GM23338 (cell line): Measurements from ENCODE around the gene TSPAN4. TPM values are rescaled to one million over a fixed set of nuclear protein-coding genes. Genes with fewer than 3 reads are reported as not detected.

Experiments
- ATAC-seq: fragments of 200-7000 bp; cut with Tn5 transposase; 3 replicates; pipeline ENCODE4 v1.9.1; 2020
- DNase-seq: peaks from one replicate; pipeline ENCODE4 v3.0.0-alpha.2; 2015; ENCODE audit warnings: low spot score
- H2AFZ ChIP-seq: fragments of 200-600 bp; sonication (generic); 2 replicates; pipeline ENCODE4 v1.8.0; 2016; ENCODE audit warnings: antibody characterized with exemption, mild to moderate bottlenecking, moderate library complexity
- H3F3A ChIP-seq: fragments of 200-600 bp; sonication (generic); replicated peaks from 2 replicates; pipeline ENCODE4 v1.8.0; 2017; ENCODE audit warnings: antibody characterized with exemption, mixed run types, low read depth
- H3K27ac ChIP-seq: fragments of 200-600 bp; sonication (generic); 2 replicates; pipeline ENCODE4 v1.6.1; 2016; ENCODE audit warnings: low read depth
- H3K27me3 ChIP-seq: fragments of 200-600 bp; sonication (generic); 2 replicates; pipeline ENCODE4 v1.8.0; 2016; ENCODE audit warnings: mild to moderate bottlenecking, mixed run types, moderate library complexity; ENCODE audit not compliant: insufficient read depth
- H3K36me3 ChIP-seq: fragments of 200-600 bp; sonication (generic); 2 replicates; pipeline ENCODE4 v1.8.0; 2016; ENCODE audit warnings: mild to moderate bottlenecking; ENCODE audit not compliant: insufficient read depth
- H3K4me1 ChIP-seq: fragments of 200-600 bp; sonication (generic); 2 replicates; pipeline ENCODE4 v1.8.0; 2016; ENCODE audit warnings: mild to moderate bottlenecking, moderate library complexity; ENCODE audit not compliant: insufficient read depth
- H3K4me2 ChIP-seq: fragments of 200-600 bp; sonication (generic); 2 replicates; pipeline ENCODE4 v1.7.1; 2017; ENCODE audit warnings: mixed run types
- H3K4me3 ChIP-seq: fragments of 200-600 bp; sonication (generic); 2 replicates; pipeline ENCODE4 v1.6.1; 2016; ENCODE audit warnings: mixed run types
- H3K79me2 ChIP-seq: fragments of 200-600 bp; sonication (generic); replicated peaks from 2 replicates; pipeline ENCODE4 v1.8.0; 2017; ENCODE audit warnings: mild to moderate bottlenecking; ENCODE audit not compliant: insufficient read depth
- H3K9me2 ChIP-seq: fragments of 200-600 bp; sonication (generic); 2 replicates; pipeline ENCODE4 v1.8.0; 2017; ENCODE audit not compliant: insufficient read depth
- H4K20me1 ChIP-seq: fragments of 200-600 bp; sonication (generic); replicated peaks from 2 replicates; pipeline ENCODE4 v1.8.0; 2017; ENCODE audit warnings: mild to moderate bottlenecking; ENCODE audit not compliant: insufficient read depth
- H3K27ac Mint-ChIP-seq: 2 replicates; pipeline ENCODE4 v1.8.0; 2020; ENCODE audit warnings: inconsistent platforms, mild to moderate bottlenecking, moderate library complexity, mixed read lengths
- H3K27me3 Mint-ChIP-seq: 3 replicates; pipeline ENCODE4 v1.8.0; 2022; ENCODE audit warnings: low read depth, mild to moderate bottlenecking, moderate library complexity, mixed read lengths, inconsistent platforms; ENCODE audit not compliant: insufficient read depth, poor library complexity
- H3K36me3 Mint-ChIP-seq: 3 replicates; pipeline ENCODE4 v1.8.0; 2021; ENCODE audit warnings: low read depth, mild to moderate bottlenecking, inconsistent platforms, moderate library complexity, mixed read lengths
- H3K4me1 Mint-ChIP-seq: 3 replicates; pipeline ENCODE4 v1.8.0; 2020; ENCODE audit warnings: mild to moderate bottlenecking, inconsistent platforms, mixed read lengths
- H3K4me3 Mint-ChIP-seq: 3 replicates; pipeline ENCODE4 v1.8.0; 2021; ENCODE audit warnings: moderate library complexity, mild to moderate bottlenecking, inconsistent platforms, mixed read lengths
- H3K9me3 Mint-ChIP-seq: 3 replicates; pipeline ENCODE4 v1.8.0; 2020; ENCODE audit warnings: moderate library complexity, mild to moderate bottlenecking, inconsistent platforms, mixed read lengths
- CREB1 ChIP-seq: fragments of 250-450 bp; sonication (Bioruptor Pico); IDR thresholded peaks from 2 replicates; pipeline ENCODE4 v1.5.0; 2020; ENCODE audit warnings: low read depth, mild to moderate bottlenecking, moderate library complexity
- POLR2AphosphoS5 ChIP-seq: IDR thresholded peaks from 2 replicates; pipeline ENCODE4 v1.6.1; 2016; ENCODE audit warnings: antibody characterized with exemption, low read depth
- ZNF114 ChIP-seq: fragments of 250-450 bp; sonication (Bioruptor Pico); IDR thresholded peaks from 2 replicates; pipeline ENCODE4 v1.5.0; 2020; ENCODE audit warnings: mild to moderate bottlenecking, moderate library complexity
- ZNF331 ChIP-seq: fragments of 250-450 bp; sonication (Bioruptor Pico); IDR thresholded peaks from 2 replicates; pipeline ENCODE4 v1.5.0; 2020; ENCODE audit warnings: low read depth, mild to moderate bottlenecking, moderate library complexity
- ZNF462 ChIP-seq: fragments of 250-450 bp; sonication (Bioruptor Pico); IDR thresholded peaks from 2 replicates; pipeline ENCODE4 v1.5.0; 2020; ENCODE audit warnings: mild to moderate bottlenecking, moderate library complexity
- polyA plus RNA-seq: library from polyadenylated mRNA; unstranded; fragments of >200 nt; fragmentation: Nextera tagmentation; extraction: Ambion mirVana; gene quantifications from 2 replicates; pipeline ENCODE4 v1.2.1, GENCODE V29; 2016
- total RNA-seq: library from RNA; depleted of rRNA; stranded (reverse); fragments of >200 nt; shearing (Covaris generic); gene quantifications from 2 replicates; pipeline ENCODE4 v1.2.3, GENCODE V29; 2014
- TF ChIP-seq, protein P1 (sequence below), 2 experiments: fragments of 200-600 bp in 1 of 2; sonication (generic) in 1 of 2; conservative IDR thresholded peaks; 2 replicates each; pipeline versions ENCODE4 v1.5.1 to v1.6.1; 2016 to 2017; ENCODE audit warnings: antibody characterized with exemption in 2 of 2, low read depth in 2 of 2, mild to moderate bottlenecking in 2 of 2, moderate library complexity in 1 of 2
- TF ChIP-seq, protein P2 (sequence below): IDR thresholded peaks from one replicate; pipeline ENCODE4 v1.6.1; 2018; ENCODE audit warnings: antibody characterized with exemption; ENCODE audit not compliant: unreplicated experiment

Gene TSPAN4
- total and polyA plus RNA-seq, 2 experiments from 2014 or later: 76.8 to 150 TPM

DNA sequence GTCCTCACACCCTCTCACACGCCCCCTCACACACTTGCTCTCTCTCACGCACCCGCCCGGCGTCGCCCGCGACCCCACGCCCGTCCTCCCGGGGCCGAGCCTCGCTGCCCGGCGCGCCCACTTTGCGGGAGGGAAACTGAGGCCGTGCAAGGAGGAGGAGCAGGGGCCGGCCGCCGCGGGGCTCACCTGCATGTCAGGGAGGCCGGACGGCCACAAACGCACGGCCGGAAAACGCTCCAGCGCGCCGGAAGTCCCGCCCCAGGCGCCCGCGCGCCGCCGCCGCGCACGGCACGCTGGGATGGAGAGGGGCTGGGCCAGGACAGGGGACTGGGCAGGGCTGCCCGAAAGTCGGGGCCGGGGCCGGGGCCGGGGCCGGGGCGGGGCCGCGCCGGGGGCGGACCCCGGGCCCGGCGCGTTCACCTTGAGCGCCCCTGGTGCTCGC is 68.0 kb downstream of the TSPAN4 start, which contains the start of gene CHID1 (continued):
- TF ChIP-seq ZNF462 (CRISPR knock-in tag) (no peak), ZNF331 (CRISPR knock-in tag) (no peak)

GRCh38 chr11:911031-911889 is 68.6 kb downstream of the TSPAN4 start:
- Mint-ChIP-seq H3K9me3 (no peaks in the 10 kb centered on the region), H3K4me1 (peaks cover 18% of the 10 kb centered on the region)
- peaks cover 5% of the 10 kb centered on the region; the same call in 1 of the 2 replicates for H4K20me1 ChIP-seq
- TF ChIP-seq CREB1 (CRISPR knock-in tag) (no peak), ZNF114 (no peak), POLR2AphosphoS5 (peak; percentile 62)
- TF ChIP-seq, protein P1, sequence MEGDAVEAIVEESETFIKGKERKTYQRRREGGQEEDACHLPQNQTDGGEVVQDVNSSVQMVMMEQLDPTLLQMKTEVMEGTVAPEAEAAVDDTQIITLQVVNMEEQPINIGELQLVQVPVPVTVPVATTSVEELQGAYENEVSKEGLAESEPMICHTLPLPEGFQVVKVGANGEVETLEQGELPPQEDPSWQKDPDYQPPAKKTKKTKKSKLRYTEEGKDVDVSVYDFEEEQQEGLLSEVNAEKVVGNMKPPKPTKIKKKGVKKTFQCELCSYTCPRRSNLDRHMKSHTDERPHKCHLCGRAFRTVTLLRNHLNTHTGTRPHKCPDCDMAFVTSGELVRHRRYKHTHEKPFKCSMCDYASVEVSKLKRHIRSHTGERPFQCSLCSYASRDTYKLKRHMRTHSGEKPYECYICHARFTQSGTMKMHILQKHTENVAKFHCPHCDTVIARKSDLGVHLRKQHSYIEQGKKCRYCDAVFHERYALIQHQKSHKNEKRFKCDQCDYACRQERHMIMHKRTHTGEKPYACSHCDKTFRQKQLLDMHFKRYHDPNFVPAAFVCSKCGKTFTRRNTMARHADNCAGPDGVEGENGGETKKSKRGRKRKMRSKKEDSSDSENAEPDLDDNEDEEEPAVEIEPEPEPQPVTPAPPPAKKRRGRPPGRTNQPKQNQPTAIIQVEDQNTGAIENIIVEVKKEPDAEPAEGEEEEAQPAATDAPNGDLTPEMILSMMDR (conservative IDR thresholded peaks at IDR 0.05; ENCODE audit: low read depth in 2 of 2): no peak
- TF ChIP-seq, protein P2, sequence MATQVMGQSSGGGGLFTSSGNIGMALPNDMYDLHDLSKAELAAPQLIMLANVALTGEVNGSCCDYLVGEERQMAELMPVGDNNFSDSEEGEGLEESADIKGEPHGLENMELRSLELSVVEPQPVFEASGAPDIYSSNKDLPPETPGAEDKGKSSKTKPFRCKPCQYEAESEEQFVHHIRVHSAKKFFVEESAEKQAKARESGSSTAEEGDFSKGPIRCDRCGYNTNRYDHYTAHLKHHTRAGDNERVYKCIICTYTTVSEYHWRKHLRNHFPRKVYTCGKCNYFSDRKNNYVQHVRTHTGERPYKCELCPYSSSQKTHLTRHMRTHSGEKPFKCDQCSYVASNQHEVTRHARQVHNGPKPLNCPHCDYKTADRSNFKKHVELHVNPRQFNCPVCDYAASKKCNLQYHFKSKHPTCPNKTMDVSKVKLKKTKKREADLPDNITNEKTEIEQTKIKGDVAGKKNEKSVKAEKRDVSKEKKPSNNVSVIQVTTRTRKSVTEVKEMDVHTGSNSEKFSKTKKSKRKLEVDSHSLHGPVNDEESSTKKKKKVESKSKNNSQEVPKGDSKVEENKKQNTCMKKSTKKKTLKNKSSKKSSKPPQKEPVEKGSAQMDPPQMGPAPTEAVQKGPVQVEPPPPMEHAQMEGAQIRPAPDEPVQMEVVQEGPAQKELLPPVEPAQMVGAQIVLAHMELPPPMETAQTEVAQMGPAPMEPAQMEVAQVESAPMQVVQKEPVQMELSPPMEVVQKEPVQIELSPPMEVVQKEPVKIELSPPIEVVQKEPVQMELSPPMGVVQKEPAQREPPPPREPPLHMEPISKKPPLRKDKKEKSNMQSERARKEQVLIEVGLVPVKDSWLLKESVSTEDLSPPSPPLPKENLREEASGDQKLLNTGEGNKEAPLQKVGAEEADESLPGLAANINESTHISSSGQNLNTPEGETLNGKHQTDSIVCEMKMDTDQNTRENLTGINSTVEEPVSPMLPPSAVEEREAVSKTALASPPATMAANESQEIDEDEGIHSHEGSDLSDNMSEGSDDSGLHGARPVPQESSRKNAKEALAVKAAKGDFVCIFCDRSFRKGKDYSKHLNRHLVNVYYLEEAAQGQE: no peak

More at GRCh38 chr11:911031-911889, 68.6 kb downstream of the TSPAN4 start:
- Histone ChIP-seq H3K36me3 (no peaks in the 10 kb centered on the region), H3K27ac (peak overlapping the region; percentile 80), H2AFZ (peak overlapping the region; percentile 96), H3K79me2 (peaks cover 36% of the 10 kb centered on the region), H3K4me3 (peak overlapping the region; percentile 98), H3K27me3 (no peaks in the 10 kb centered on the region), H3K4me2 (peak overlapping the region; percentile 86), H3K4me1 (peaks cover 14% of the 10 kb centered on the region; the same call in 1 of the 2 replicates), H3K9me2 (no peaks in the 10 kb centered on the region), H3F3A (peaks cover 22% of the 10 kb centered on the region; the same call in 1 of the 2 replicates)
- Mint-ChIP-seq H3K4me3 (peak overlapping the region; percentile 85), H3K27me3 (peaks cover 8% of the 10 kb centered on the region), H3K27ac (peak overlapping the region; percentile 89), H3K36me3 (peaks cover 14% of the 10 kb centered on the region; the same call in 2 of the 3 replicates)
- DNase-seq: peak; percentile 72
- ATAC-seq: peak; percentile 53
